Ascending aorta (tissue), 2 donors: Measurements from ENCODE around the gene FNDC1. TPM values are rescaled to one million over a fixed set of nuclear protein-coding genes. Genes with fewer than 3 reads are reported as not detected.

Experiments used
- DNase-seq, 2 donors: peaks; one replicate each; pipeline ENCODE4 v3.0.0-alpha.2; 2019; ENCODE audit warnings: low spot score in 2 of 2
- H3K27ac ChIP-seq, 2 donors: fragments of 200-600 bp; sonication (generic); one replicate each; pipeline ENCODE4 v1.5.1; 2016 to 2017; ENCODE audit warnings: mild to moderate bottlenecking in 1 of 2
- H3K27me3 ChIP-seq: fragments of 200-600 bp; sonication (generic); one replicate; pipeline ENCODE4 v1.5.1; 2017
- H3K36me3 ChIP-seq, 2 donors: fragments of 200-600 bp; sonication (generic); one replicate each; pipeline ENCODE4 v1.5.1; 2016
- H3K4me1 ChIP-seq, 2 donors: fragments of 200-600 bp; sonication (generic); one replicate each; pipeline ENCODE4 v1.5.1; 2016 to 2017; ENCODE audit warnings: mild to moderate bottlenecking in 1 of 2
- H3K4me3 ChIP-seq, 2 donors: fragments of 200-600 bp; sonication (generic); one replicate each; pipeline ENCODE4 v1.5.1; 2016 to 2017; ENCODE audit warnings: mild to moderate bottlenecking in 1 of 2
- H3K9me3 ChIP-seq, 2 donors: fragments of 200-600 bp; sonication (generic); one replicate each; pipeline ENCODE4 v1.5.1; 2016
- CTCF ChIP-seq, 3 experiments: fragments of 200-600 bp in 2 of 3; fragments of 450-650 bp in 1 of 3; sonication (generic) in 2 of 3; IDR thresholded peaks; one replicate each; pipeline ENCODE4 v1.5.1; 2016 to 2019; ENCODE audit warnings: antibody characterized with exemption in 3 of 3, mild to moderate bottlenecking in 1 of 3, moderate library complexity in 1 of 3
- intact Hi-C: fragments of 100-400 bp; cut with DNase I; formaldehyde crosslinking; loops from one replicate; pipeline ENCODE4 v1.15.1; 2023
- total RNA-seq: library from RNA; depleted of rRNA; stranded (reverse); fragments of >200 nt; gene quantifications from one replicate; pipeline ENCODE4 v1.1.0, GENCODE V29; 2016

FNDC1 gene
- total RNA-seq, 1 donor from 2014 or later = 0.11 TPM

- intact Hi-C loops = no loop called here
- H3K27ac ChIP-seq = no peak overlapping the region
- TF ChIP-seq CTCF (IDR thresholded peaks at IDR 0.05) = no peak
Measured at GRCh38 chr6:159125951-159126352, 43.2 kb upstream of the FNDC1 start.

GRCh38 chr6:159126590-159126989 is 42.6 kb upstream of the FNDC1 start:
- H3K4me1 ChIP-seq = no peaks in the 10 kb centered on the region
- H3K4me3 ChIP-seq = no peak overlapping the region
- intact Hi-C loops = no loop called here
- H3K27ac ChIP-seq = no peak overlapping the region
- DNase-seq = no peak
- H3K9me3 ChIP-seq = no peaks in the 10 kb centered on the region
- H3K36me3 ChIP-seq = no peaks in the 10 kb centered on the region
- no peaks in the 10 kb centered on the region for H3K27me3 ChIP-seq
- TF ChIP-seq CTCF (IDR thresholded peaks at IDR 0.05) = no peak

More at GRCh38 chr6:159125951-159126352, 43.2 kb upstream of the FNDC1 start:
- H3K4me3 ChIP-seq = no peak overlapping the region
- H3K27me3 ChIP-seq = no peaks in the 10 kb centered on the region
- H3K36me3 ChIP-seq = no peaks in the 10 kb centered on the region
- DNase-seq = no peak
- no peaks in the 10 kb centered on the region for H3K9me3 ChIP-seq
- H3K4me1 ChIP-seq = no peaks in the 10 kb centered on the region

GRCh38 chr6:159127701-159128100 is 41.5 kb upstream of the FNDC1 start:
- H3K9me3 ChIP-seq = no peaks in the 10 kb centered on the region
- H3K27ac ChIP-seq = no peak overlapping the region
- no peaks in the 10 kb centered on the region for H3K36me3 ChIP-seq
- no peak overlapping the region for H3K4me3 ChIP-seq
- H3K4me1 ChIP-seq = no peaks in the 10 kb centered on the region
- intact Hi-C loops = no loop called here
- H3K27me3 ChIP-seq = no peaks in the 10 kb centered on the region
- TF ChIP-seq CTCF (IDR thresholded peaks at IDR 0.05) = no peak
- DNase-seq = no peak

GRCh38 chr6:159128978-159129377 is 40.2 kb upstream of the FNDC1 start:
- H3K36me3 ChIP-seq = no peaks in the 10 kb centered on the region
- DNase-seq = no peak
- intact Hi-C loops = no loop called here
- H3K9me3 ChIP-seq = no peaks in the 10 kb centered on the region
- H3K4me3 ChIP-seq = no peak overlapping the region
- TF ChIP-seq CTCF (IDR thresholded peaks at IDR 0.05) = no peak
- H3K4me1 ChIP-seq = no peaks in the 10 kb centered on the region
- no peaks in the 10 kb centered on the region for H3K27me3 ChIP-seq
- H3K27ac ChIP-seq = no peak overlapping the region

GRCh38 chr6:159130846-159131245 is 38.4 kb upstream of the FNDC1 start:
- H3K4me3 ChIP-seq = no peak overlapping the region
- H3K27ac ChIP-seq = no peak overlapping the region
- no peaks in the 10 kb centered on the region for H3K36me3 ChIP-seq
- H3K27me3 ChIP-seq = no peaks in the 10 kb centered on the region
- no peak for TF ChIP-seq CTCF (IDR thresholded peaks at IDR 0.05)
- H3K4me1 ChIP-seq = no peaks in the 10 kb centered on the region
- no peaks in the 10 kb centered on the region for H3K9me3 ChIP-seq
- DNase-seq = no peak
- intact Hi-C loops = no loop called here

- Histone ChIP-seq H3K27me3 (no peaks in the 10 kb centered on the region), H3K4me3 (no peak overlapping the region), H3K36me3 (no peaks in the 10 kb centered on the region), H3K27ac (no peak overlapping the region), H3K9me3 (no peaks in the 10 kb centered on the region), H3K4me1 (no peaks in the 10 kb centered on the region)
- intact Hi-C loops = no loop called here
- DNase-seq = no peak
- TF ChIP-seq CTCF (IDR thresholded peaks at IDR 0.05) = no peak
Measured at GRCh38 chr6:159131709-159132108, 37.5 kb upstream of the FNDC1 start.
